ENCODE measurements around the gene TMEM60.

- TF ChIP-seq CTCF (IDR thresholded peaks at IDR 0.05) = no peak
- no peak for TF ChIP-seq POLR2A (IDR thresholded peaks at IDR 0.05)
Observed at GRCh38 chr7:77752016-77752415, 46.2 kb downstream of the TMEM60 start.

Measured in lower leg skin (tissue), 3 donors.